WTC11 (cell line): ENCODE data around the gene STK32A. TPM values are rescaled to one million over a fixed set of nuclear protein-coding genes. Genes with fewer than 3 reads are reported as not detected.

ENCODE experiments used
- ATAC-seq: fragments of 200-7000 bp; cut with Tn5 transposase; 2 replicates; pipeline ENCODE4 v1.10.0; 2021; ENCODE audit warnings: mild to moderate bottlenecking, moderate library complexity
- CTCF ChIA-PET: fragments of 300-600 bp; sonication (Branson Sonifier 250); formaldehyde crosslinking; loops from one replicate; lab custom pipeline; 2021; ENCODE audit warnings: antibody characterized with exemption; lab: Charles Lee
- POLR2A ChIA-PET: fragments of 350-600 bp; sonication (Branson Sonifier 250); formaldehyde crosslinking; loops from one replicate; lab custom pipeline; 2021; ENCODE audit warnings: antibody characterized with exemption; lab: Charles Lee
- DNase-seq: peaks from one replicate; pipeline ENCODE4 v3.0.0; 2021; ENCODE audit warnings: low spot score
- H3K27ac Mint-ChIP-seq: 2 replicates; pipeline ENCODE4 v1.8.0; 2021; ENCODE audit warnings: mixed read lengths
- H3K27me3 Mint-ChIP-seq: 2 replicates; pipeline ENCODE4 v1.8.0; 2021; ENCODE audit warnings: low read depth, mild to moderate bottlenecking, moderate library complexity, mixed read lengths
- H3K36me3 Mint-ChIP-seq: 2 replicates; pipeline ENCODE4 v1.8.0; 2021; ENCODE audit warnings: mixed read lengths
- H3K4me1 Mint-ChIP-seq: 2 replicates; pipeline ENCODE4 v1.8.0; 2022; ENCODE audit warnings: mixed read lengths
- H3K4me3 Mint-ChIP-seq: 2 replicates; pipeline ENCODE4 v1.8.0; 2021; ENCODE audit warnings: mild to moderate bottlenecking, moderate library complexity, mixed read lengths
- H3K9me3 Mint-ChIP-seq: 2 replicates; pipeline ENCODE4 v1.8.0; 2021; ENCODE audit warnings: mixed read lengths
- ARID4B ChIP-seq: sonication (generic); formaldehyde crosslinking; IDR thresholded peaks from 2 replicates; pipeline ENCODE4 v1.8.0; 2023; ENCODE audit warnings: missing genetic modification reagents, mild to moderate bottlenecking, borderline replicate concordance
- CTCF ChIP-seq: fragments of 200-600 bp; IDR thresholded peaks from 2 replicates; pipeline ENCODE4 v1.8.0; 2022; ENCODE audit warnings: antibody characterized with exemption
- E2F1 ChIP-seq: sonication (generic); formaldehyde crosslinking; IDR thresholded peaks from 2 replicates; pipeline ENCODE4 v1.8.0; 2022; ENCODE audit warnings: mild to moderate bottlenecking, missing genetic modification reagents
- FOXJ3 ChIP-seq: sonication (generic); formaldehyde crosslinking; IDR thresholded peaks from 2 replicates; pipeline ENCODE4 v1.9.0; 2021; ENCODE audit warnings: missing genetic modification reagents, mild to moderate bottlenecking, borderline replicate concordance
- FOXP4 ChIP-seq: sonication (generic); formaldehyde crosslinking; IDR thresholded peaks from 2 replicates; pipeline ENCODE4 v1.8.0; 2022; ENCODE audit warnings: mild to moderate bottlenecking, missing genetic modification reagents
- MAX ChIP-seq: sonication (generic); formaldehyde crosslinking; IDR thresholded peaks from 2 replicates; pipeline ENCODE4 v1.8.0; 2022; ENCODE audit warnings: mild to moderate bottlenecking, missing genetic modification reagents
- NR1H2 ChIP-seq: sonication (generic); formaldehyde crosslinking; IDR thresholded peaks from 2 replicates; pipeline ENCODE4 v1.9.0; 2021; ENCODE audit warnings: mild to moderate bottlenecking, moderate library complexity, missing genetic modification reagents
- SMAD4 ChIP-seq: sonication (generic); formaldehyde crosslinking; IDR thresholded peaks from 2 replicates; pipeline ENCODE4 v1.8.0; 2022; ENCODE audit warnings: mild to moderate bottlenecking, missing genetic modification reagents
- SP1 ChIP-seq: sonication (generic); formaldehyde crosslinking; conservative IDR thresholded peaks from 2 replicates; pipeline ENCODE4 v1.8.1; 2022; ENCODE audit warnings: missing genetic modification reagents
- ZNF263 ChIP-seq: sonication (generic); formaldehyde crosslinking; IDR thresholded peaks from 2 replicates; pipeline ENCODE4 v1.8.1; 2022; ENCODE audit warnings: low read depth, mild to moderate bottlenecking, moderate library complexity, missing genetic modification reagents
- ZNF396 ChIP-seq: fragments of 250-450 bp; sonication (Bioruptor Pico); IDR thresholded peaks from 2 replicates; pipeline ENCODE4 v1.8.0; 2021; ENCODE audit warnings: mild to moderate bottlenecking, moderate library complexity, borderline replicate concordance
- total RNA-seq: library from RNA; stranded (reverse); gene quantifications from 3 replicates; pipeline ENCODE4 v1.2.3, GENCODE V29; 2021

STK32A gene
- total RNA-seq, 1 experiment from 2014 or later = 1.7 TPM

GRCh38 chr5:147393874-147394672 is 159.2 kb downstream of the STK32A start:
- TF ChIP-seq CTCF (peak; percentile 67), ARID4B (CRISPR knock-in tag) (no peak), ZNF263 (no peak)
- H3K36me3 Mint-ChIP-seq = peaks cover 67% of the 10 kb centered on the region

GRCh38 chr5:147396070-147396823 is 161.4 kb downstream of the STK32A start:
- ATAC-seq = no peak
- TF ChIP-seq ARID4B (CRISPR knock-in tag) = no peak
- TF ChIP-seq SMAD4 (CRISPR knock-in tag) = no peak
- TF ChIP-seq SP1 (CRISPR knock-in tag) = no peak
- TF ChIP-seq NR1H2 (CRISPR knock-in tag) = no peak
- no peak for TF ChIP-seq E2F1
- TF ChIP-seq ZNF396 (CRISPR knock-in tag) = no peak
- no peak for TF ChIP-seq MAX (CRISPR knock-in tag)
- no peak for TF ChIP-seq FOXJ3 (CRISPR knock-in tag)
- TF ChIP-seq FOXP4 (CRISPR knock-in tag) = no peak
- TF ChIP-seq, all 79 proteins: peak for 0
- Mint-ChIP-seq H3K4me3 (no peak overlapping the region), H3K27ac (no peak overlapping the region), H3K4me1 (peaks cover 16% of the 10 kb centered on the region), H3K36me3 (peaks cover 82% of the 10 kb centered on the region), H3K27me3 (no peaks in the 10 kb centered on the region), H3K9me3 (no peaks in the 10 kb centered on the region)
- no peak for DNase-seq
- CTCF ChIA-PET = interaction anchor here (0.8 to 2.6 kb wide), 5 partner anchors 27 to 180 kb away, joined by 3 to 10 read pairs (median 4); no protein-coding TSS in a partner anchor
- POLR2A ChIA-PET = no interaction called here

More at GRCh38 chr5:147393874-147394672, 159.2 kb downstream of the STK32A start:
- peak; percentile 15; the same call in 1 of the 2 replicates for ATAC-seq
- Mint-ChIP-seq H3K27me3 (no peaks in the 10 kb centered on the region), H3K4me1 (peaks cover 24% of the 10 kb centered on the region), H3K4me3 (no peak overlapping the region), H3K27ac (peak overlapping the region; percentile 60; the same call in 1 of the 2 replicates), H3K9me3 (no peaks in the 10 kb centered on the region)
- ChIA-PET POLR2A (no interaction called here), CTCF (interaction anchor here (1.0 to 1.7 kb wide), 3 partner anchors 10 to 184 kb away, joined by 3 to 4 read pairs (median 3); no protein-coding TSS in a partner anchor)
- peak; percentile 83 for DNase-seq
